ENCODE data around the gene COG5. TPM values are rescaled to one million over a fixed set of nuclear protein-coding genes. Genes with fewer than 3 reads are reported as not detected.
"Not testable (repeated sequence)": the region's sequence is repeated elsewhere in the genome, so short reads cannot be mapped to it uniquely, and the experiment has no call there.

COG5 gene
- total RNA-seq, 1 donor from 2014 or later = 52.0 TPM

- Mint-ChIP-seq H3K4me3 (no peak overlapping the region), H3K27me3 (ENCODE audit: low read depth) (no peaks in the 10 kb centered on the region), H3K4me1 (no peaks in the 10 kb centered on the region), H3K9me3 (no peaks in the 10 kb centered on the region), H3K27ac (no peak overlapping the region), H3K36me3 (peaks cover 12% of the 10 kb centered on the region)
- no peak for DNase-seq (ENCODE audit: low spot score in 2 of 2, unreplicated experiment in 2 of 2)
- TF ChIP-seq CTCF (IDR thresholded peaks at IDR 0.05; ENCODE audit: unreplicated experiment) = no peak
Measured at GRCh38 chr7:107228291-107228690, 335.4 kb downstream of the COG5 start.

- Mint-ChIP-seq H3K4me3 (no peak overlapping the region), H3K4me1 (no peaks in the 10 kb centered on the region), H3K27ac (no peak overlapping the region), H3K9me3 (no peaks in the 10 kb centered on the region), H3K27me3 (ENCODE audit: low read depth) (no peaks in the 10 kb centered on the region), H3K36me3 (peaks cover 12% of the 10 kb centered on the region)
- no peak for DNase-seq (ENCODE audit: low spot score in 2 of 2, unreplicated experiment in 2 of 2)
- no peak for TF ChIP-seq CTCF (IDR thresholded peaks at IDR 0.05; ENCODE audit: unreplicated experiment)
Measured at GRCh38 chr7:107224374-107225223, 339.1 kb downstream of the COG5 start.

GRCh38 chr7:107220806-107221205 is 342.9 kb downstream of the COG5 start:
- not testable (repeated sequence) for H3K36me3 Mint-ChIP-seq; H3K4me1 Mint-ChIP-seq; H3K9me3 Mint-ChIP-seq; H3K4me3 Mint-ChIP-seq; DNase-seq (ENCODE audit: low spot score in 2 of 2, unreplicated experiment in 2 of 2); H3K27ac Mint-ChIP-seq; H3K27me3 Mint-ChIP-seq (ENCODE audit: low read depth)

- H3K4me1 Mint-ChIP-seq = no peaks in the 10 kb centered on the region
- TF ChIP-seq CTCF (IDR thresholded peaks at IDR 0.05; ENCODE audit: unreplicated experiment) = no peak
- H3K4me3 Mint-ChIP-seq = no peak overlapping the region
- no peak for DNase-seq (ENCODE audit: low spot score in 2 of 2, unreplicated experiment in 2 of 2)
- H3K9me3 Mint-ChIP-seq = peaks cover 8% of the 10 kb centered on the region
- H3K27me3 Mint-ChIP-seq (ENCODE audit: low read depth) = no peaks in the 10 kb centered on the region
- no peak overlapping the region for H3K27ac Mint-ChIP-seq
- peaks cover 8% of the 10 kb centered on the region for H3K36me3 Mint-ChIP-seq
Measured at GRCh38 chr7:107220356-107220755, 343.4 kb downstream of the COG5 start.

- no peak overlapping the region for H3K27ac Mint-ChIP-seq
- no peaks in the 10 kb centered on the region for H3K27me3 Mint-ChIP-seq (ENCODE audit: low read depth)
- H3K36me3 Mint-ChIP-seq = peaks cover 11% of the 10 kb centered on the region
- DNase-seq (ENCODE audit: low spot score in 2 of 2, unreplicated experiment in 2 of 2) = no peak
- H3K4me1 Mint-ChIP-seq = no peaks in the 10 kb centered on the region
- no peak overlapping the region for H3K4me3 Mint-ChIP-seq
- no peak for TF ChIP-seq CTCF (IDR thresholded peaks at IDR 0.05; ENCODE audit: unreplicated experiment)
- H3K9me3 Mint-ChIP-seq = peaks cover 13% of the 10 kb centered on the region
Measured at GRCh38 chr7:107219563-107220244, 344.0 kb downstream of the COG5 start.

- Mint-ChIP-seq H3K4me3 (no peak overlapping the region), H3K27me3 (ENCODE audit: low read depth) (no peaks in the 10 kb centered on the region), H3K4me1 (peaks cover 2% of the 10 kb centered on the region), H3K27ac (no peak overlapping the region), H3K9me3 (peaks cover 17% of the 10 kb centered on the region), H3K36me3 (peaks cover 26% of the 10 kb centered on the region)
- TF ChIP-seq CTCF (IDR thresholded peaks at IDR 0.05; ENCODE audit: unreplicated experiment) = no peak
- no peak for DNase-seq (ENCODE audit: low spot score in 2 of 2, unreplicated experiment in 2 of 2)
Measured at GRCh38 chr7:107213945-107214344, 349.8 kb downstream of the COG5 start.
